ENCODE data around the gene TNS1.

- TF ChIP-seq, protein P1, sequence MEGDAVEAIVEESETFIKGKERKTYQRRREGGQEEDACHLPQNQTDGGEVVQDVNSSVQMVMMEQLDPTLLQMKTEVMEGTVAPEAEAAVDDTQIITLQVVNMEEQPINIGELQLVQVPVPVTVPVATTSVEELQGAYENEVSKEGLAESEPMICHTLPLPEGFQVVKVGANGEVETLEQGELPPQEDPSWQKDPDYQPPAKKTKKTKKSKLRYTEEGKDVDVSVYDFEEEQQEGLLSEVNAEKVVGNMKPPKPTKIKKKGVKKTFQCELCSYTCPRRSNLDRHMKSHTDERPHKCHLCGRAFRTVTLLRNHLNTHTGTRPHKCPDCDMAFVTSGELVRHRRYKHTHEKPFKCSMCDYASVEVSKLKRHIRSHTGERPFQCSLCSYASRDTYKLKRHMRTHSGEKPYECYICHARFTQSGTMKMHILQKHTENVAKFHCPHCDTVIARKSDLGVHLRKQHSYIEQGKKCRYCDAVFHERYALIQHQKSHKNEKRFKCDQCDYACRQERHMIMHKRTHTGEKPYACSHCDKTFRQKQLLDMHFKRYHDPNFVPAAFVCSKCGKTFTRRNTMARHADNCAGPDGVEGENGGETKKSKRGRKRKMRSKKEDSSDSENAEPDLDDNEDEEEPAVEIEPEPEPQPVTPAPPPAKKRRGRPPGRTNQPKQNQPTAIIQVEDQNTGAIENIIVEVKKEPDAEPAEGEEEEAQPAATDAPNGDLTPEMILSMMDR (IDR thresholded peaks at IDR 0.05; ENCODE audit: insufficient read depth, low read depth, low read length), result no peak
- TF ChIP-seq EZH2 (IDR thresholded peaks at IDR 0.05; ENCODE audit: insufficient read depth, low read length), result no peak
These were observed 89.4 kb downstream of the TNS1 start for GRCh38 chr2:217913436-217913835.
